ENCODE data around the gene BIRC6. TPM values are rescaled to one million over a fixed set of nuclear protein-coding genes. Genes with fewer than 3 reads are reported as not detected.
"Not testable (repeated sequence)": the region's sequence is repeated elsewhere in the genome, so short reads cannot be mapped to it uniquely, and the experiment has no call there.

The BIRC6 gene
- polyA plus RNA-seq, 4 donors = 14.6 to 55.1 (median 20.6) TPM

GRCh38 chr2:32364290-32364689, 7.5 kb downstream of the BIRC6 start:
- WGBS, 3 donors = 80 to 86% (median 83%) methylated on average over 9 of the region's 9 CpGs
- Histone ChIP-seq H3K27ac (ENCODE audit: low read depth in 1 of 3, low read length in 2 of 3) (peak overlapping the region in 1 of 3 donors; percentile 10), H3K36me3 (ENCODE audit: control insufficient read depth in 3 of 3, insufficient read depth in 2 of 3, low read depth in 1 of 3, low read length in 3 of 3) (peaks cover 0 to 10% (median 2%) of the 10 kb centered on the region in 3 donors), H3K4me1 (ENCODE audit: control insufficient read depth in 3 of 3, insufficient read depth in 2 of 3, low read depth in 1 of 3, low read length in 2 of 3) (peaks cover 4 to 12% (median 8%) of the 10 kb centered on the region in 3 donors)
- not testable (repeated sequence) for H3K9me3 ChIP-seq (ENCODE audit: control insufficient read depth in 2 of 2, insufficient read depth in 1 of 2, low read depth in 1 of 2, low read length in 1 of 2); DNase-seq; H3K4me3 ChIP-seq (ENCODE audit: low read depth in 1 of 3, low read length in 3 of 3); FAIRE-seq; H3K27me3 ChIP-seq (ENCODE audit: control insufficient read depth in 3 of 3, insufficient read depth in 3 of 3, low read length in 3 of 3)

DNA sequence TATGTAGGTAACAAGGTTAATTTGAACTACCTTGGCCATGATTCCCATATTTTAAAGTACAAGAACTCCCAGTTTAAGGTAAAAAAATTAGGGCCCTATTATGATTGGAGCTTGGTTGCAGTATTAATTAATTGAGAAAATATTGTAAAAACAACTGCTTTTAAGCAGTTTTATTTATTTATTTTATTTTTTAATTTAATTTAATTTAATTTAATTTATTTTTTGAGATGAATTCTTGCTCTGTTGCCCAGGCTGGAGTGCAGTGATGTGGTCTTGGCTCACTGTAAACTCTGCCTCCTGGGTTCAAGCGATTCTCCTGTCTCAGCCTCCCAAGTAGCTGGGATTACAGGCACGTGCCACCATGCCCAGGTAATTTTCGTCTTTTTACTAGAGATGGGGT, 8.9 kb downstream of the BIRC6 start:
- not testable (repeated sequence) for H3K27me3 ChIP-seq (ENCODE audit: control insufficient read depth in 3 of 3, insufficient read depth in 3 of 3, low read length in 3 of 3); H3K4me1 ChIP-seq (ENCODE audit: control insufficient read depth in 3 of 3, insufficient read depth in 2 of 3, low read depth in 1 of 3, low read length in 2 of 3); H3K9me3 ChIP-seq (ENCODE audit: control insufficient read depth in 2 of 2, insufficient read depth in 1 of 2, low read depth in 1 of 2, low read length in 1 of 2); H3K27ac ChIP-seq (ENCODE audit: low read depth in 1 of 3, low read length in 2 of 3); FAIRE-seq; DNase-seq; H3K4me3 ChIP-seq (ENCODE audit: low read depth in 1 of 3, low read length in 3 of 3)
- WGBS, 3 donors = 85 to 96% (median 94%) methylated on average over 3 of the region's 3 CpGs
- peaks cover 0 to 10% (median 2%) of the 10 kb centered on the region in 3 donors for H3K36me3 ChIP-seq (ENCODE audit: control insufficient read depth in 3 of 3, insufficient read depth in 2 of 3, low read depth in 1 of 3, low read length in 3 of 3)

- Histone ChIP-seq H3K27ac (ENCODE audit: low read depth in 1 of 3, low read length in 2 of 3) (no peak overlapping the region), H3K9me3 (ENCODE audit: control insufficient read depth in 2 of 2, insufficient read depth in 1 of 2, low read depth in 1 of 2, low read length in 1 of 2) (no peaks in the 10 kb centered on the region), H3K4me1 (ENCODE audit: control insufficient read depth in 3 of 3, insufficient read depth in 2 of 3, low read depth in 1 of 3, low read length in 2 of 3) (peaks cover 2 to 5% (median 3%) of the 10 kb centered on the region in 3 donors), H3K36me3 (ENCODE audit: control insufficient read depth in 3 of 3, insufficient read depth in 2 of 3, low read depth in 1 of 3, low read length in 3 of 3) (peaks cover 0 to 10% (median 2%) of the 10 kb centered on the region in 3 donors), H3K4me3 (ENCODE audit: low read depth in 1 of 3, low read length in 3 of 3) (no peak overlapping the region), H3K27me3 (ENCODE audit: control insufficient read depth in 3 of 3, insufficient read depth in 3 of 3, low read length in 3 of 3) (no peaks in the 10 kb centered on the region)
- 96 to 100% (median 98%) methylated on average over 2 of the region's 2 CpGs for WGBS, 3 donors
- DNase-seq (no peak), FAIRE-seq (no peak)
Measured at GRCh38 chr2:32366595-32366994, 9.8 kb downstream of the BIRC6 start.

DNA sequence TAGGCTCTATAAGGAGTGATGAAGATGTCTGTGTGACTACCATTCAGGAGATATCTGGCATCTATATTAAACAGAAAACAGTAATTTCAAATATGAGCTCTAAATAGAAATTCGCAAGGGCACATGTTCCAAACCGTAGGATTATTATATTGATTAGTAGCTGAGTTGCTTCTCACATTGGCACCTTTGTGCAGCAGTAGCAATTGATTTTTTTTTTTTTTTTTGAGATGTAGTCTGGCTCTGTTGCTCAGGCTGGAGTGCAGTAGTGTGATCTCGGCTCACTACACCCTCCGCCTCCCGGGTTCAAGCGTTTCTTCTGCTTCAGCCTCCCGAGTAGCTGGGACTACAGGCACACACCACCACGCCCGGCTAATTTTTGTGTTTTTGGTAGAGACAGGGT, 12.4 kb downstream of the BIRC6 start:
- H3K4me1 ChIP-seq (ENCODE audit: control insufficient read depth in 3 of 3, insufficient read depth in 2 of 3, low read depth in 1 of 3, low read length in 2 of 3) = peaks cover under 1 to 5% (median 2%) of the 10 kb centered on the region in 3 donors
- no peak overlapping the region for H3K27ac ChIP-seq (ENCODE audit: low read depth in 1 of 3, low read length in 2 of 3)
- H3K9me3 ChIP-seq (ENCODE audit: control insufficient read depth in 2 of 2, insufficient read depth in 1 of 2, low read depth in 1 of 2, low read length in 1 of 2) = no peaks in the 10 kb centered on the region
- no peaks in the 10 kb centered on the region for H3K27me3 ChIP-seq (ENCODE audit: control insufficient read depth in 3 of 3, insufficient read depth in 3 of 3, low read length in 3 of 3)
- DNase-seq (no peak), FAIRE-seq (no peak)
- H3K36me3 ChIP-seq (ENCODE audit: control insufficient read depth in 3 of 3, insufficient read depth in 2 of 3, low read depth in 1 of 3, low read length in 3 of 3) = peaks cover 0 to 17% (median 2%) of the 10 kb centered on the region in 3 donors
- WGBS, 3 donors = 86 to 94% (median 87%) methylated on average over 9 of the region's 9 CpGs
- no peak overlapping the region for H3K4me3 ChIP-seq (ENCODE audit: low read depth in 1 of 3, low read length in 3 of 3)

- WGBS, 3 donors = 96% methylated on average over 5 of the region's 5 CpGs
- peaks cover 0 to 17% (median 2%) of the 10 kb centered on the region in 3 donors for H3K36me3 ChIP-seq (ENCODE audit: control insufficient read depth in 3 of 3, insufficient read depth in 2 of 3, low read depth in 1 of 3, low read length in 3 of 3)
- not testable (repeated sequence) for H3K27ac ChIP-seq (ENCODE audit: low read depth in 1 of 3, low read length in 2 of 3); H3K4me3 ChIP-seq (ENCODE audit: low read depth in 1 of 3, low read length in 3 of 3); DNase-seq; FAIRE-seq; H3K4me1 ChIP-seq (ENCODE audit: control insufficient read depth in 3 of 3, insufficient read depth in 2 of 3, low read depth in 1 of 3, low read length in 2 of 3); H3K27me3 ChIP-seq (ENCODE audit: control insufficient read depth in 3 of 3, insufficient read depth in 3 of 3, low read length in 3 of 3); H3K9me3 ChIP-seq (ENCODE audit: control insufficient read depth in 2 of 2, insufficient read depth in 1 of 2, low read depth in 1 of 2, low read length in 1 of 2)
Measured at GRCh38 chr2:32370942-32371341, 14.1 kb downstream of the BIRC6 start.

GRCh38 chr2:32372519-32373182, 15.8 kb downstream of the BIRC6 start:
- WGBS, 3 donors = 94 to 97% (median 94%) methylated on average over 3 of the region's 3 CpGs
- Histone ChIP-seq H3K4me3 (ENCODE audit: low read depth in 1 of 3, low read length in 3 of 3) (no peak overlapping the region), H3K4me1 (ENCODE audit: control insufficient read depth in 3 of 3, insufficient read depth in 2 of 3, low read depth in 1 of 3, low read length in 2 of 3) (no peaks in the 10 kb centered on the region), H3K9me3 (ENCODE audit: control insufficient read depth in 2 of 2, insufficient read depth in 1 of 2, low read depth in 1 of 2, low read length in 1 of 2) (no peaks in the 10 kb centered on the region), H3K27me3 (ENCODE audit: control insufficient read depth in 3 of 3, insufficient read depth in 3 of 3, low read length in 3 of 3) (no peaks in the 10 kb centered on the region), H3K36me3 (ENCODE audit: control insufficient read depth in 3 of 3, insufficient read depth in 2 of 3, low read depth in 1 of 3, low read length in 3 of 3) (peaks cover 0 to 13% (median 2%) of the 10 kb centered on the region in 3 donors), H3K27ac (ENCODE audit: low read depth in 1 of 3, low read length in 2 of 3) (no peak overlapping the region)
- DNase-seq = no peak
- no peak for FAIRE-seq

DNA sequence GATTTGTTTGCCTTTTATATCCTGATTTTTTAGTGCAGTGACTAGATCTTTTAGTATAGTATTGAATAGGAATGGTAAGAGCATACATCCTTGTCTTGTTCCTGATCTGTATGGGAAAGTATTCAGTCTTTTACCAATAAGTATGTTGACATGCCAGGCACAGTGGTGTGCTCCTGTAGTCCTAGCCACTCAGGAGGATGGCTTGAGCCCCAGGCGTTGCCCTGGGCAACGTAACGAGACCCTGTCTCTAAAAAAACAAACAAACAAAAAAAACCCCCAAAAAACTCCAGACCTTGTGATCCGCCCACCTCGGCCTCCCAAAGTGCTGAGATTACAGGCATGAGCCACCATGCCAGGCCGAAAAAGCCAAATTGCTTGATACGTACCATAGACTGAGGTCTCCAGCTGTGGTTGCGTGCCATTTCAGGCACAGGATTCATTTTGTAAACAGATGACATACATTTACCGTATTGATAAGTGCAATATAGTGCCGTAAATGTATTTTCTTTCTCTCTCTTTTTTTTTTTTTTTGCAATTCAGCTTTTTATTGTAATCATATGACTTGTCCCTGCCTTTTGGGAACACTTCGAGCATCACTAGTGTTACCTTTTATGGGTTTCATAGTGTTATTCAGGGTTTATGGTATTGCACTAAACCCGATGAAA, 18.5 kb downstream of the BIRC6 start:
- H3K4me1 ChIP-seq (ENCODE audit: control insufficient read depth in 3 of 3, insufficient read depth in 2 of 3, low read depth in 1 of 3, low read length in 2 of 3) = no peaks in the 10 kb centered on the region
- WGBS, 3 donors = 87 to 93% (median 88%) methylated on average over 12 of the region's 12 CpGs
- no peaks in the 10 kb centered on the region for H3K27me3 ChIP-seq (ENCODE audit: control insufficient read depth in 3 of 3, insufficient read depth in 3 of 3, low read length in 3 of 3)
- FAIRE-seq (no peak), DNase-seq (no peak)
- no peak overlapping the region for H3K27ac ChIP-seq (ENCODE audit: low read depth in 1 of 3, low read length in 2 of 3)
- H3K4me3 ChIP-seq (ENCODE audit: low read depth in 1 of 3, low read length in 3 of 3) = no peak overlapping the region
- H3K36me3 ChIP-seq (ENCODE audit: control insufficient read depth in 3 of 3, insufficient read depth in 2 of 3, low read depth in 1 of 3, low read length in 3 of 3) = peaks cover 0 to 13% (median 2%) of the 10 kb centered on the region in 3 donors
- H3K9me3 ChIP-seq (ENCODE audit: control insufficient read depth in 2 of 2, insufficient read depth in 1 of 2, low read depth in 1 of 2, low read length in 1 of 2) = no peaks in the 10 kb centered on the region

GRCh38 chr2:32376756-32377155, 19.9 kb downstream of the BIRC6 start:
- Histone ChIP-seq H3K9me3 (ENCODE audit: control insufficient read depth in 2 of 2, insufficient read depth in 1 of 2, low read depth in 1 of 2, low read length in 1 of 2) (no peaks in the 10 kb centered on the region), H3K4me1 (ENCODE audit: control insufficient read depth in 3 of 3, insufficient read depth in 2 of 3, low read depth in 1 of 3, low read length in 2 of 3) (no peaks in the 10 kb centered on the region), H3K4me3 (ENCODE audit: low read depth in 1 of 3, low read length in 3 of 3) (no peak overlapping the region), H3K27me3 (ENCODE audit: control insufficient read depth in 3 of 3, insufficient read depth in 3 of 3, low read length in 3 of 3) (no peaks in the 10 kb centered on the region), H3K36me3 (ENCODE audit: control insufficient read depth in 3 of 3, insufficient read depth in 2 of 3, low read depth in 1 of 3, low read length in 3 of 3) (peaks cover 0 to 14% (median 2%) of the 10 kb centered on the region in 3 donors), H3K27ac (ENCODE audit: low read depth in 1 of 3, low read length in 2 of 3) (no peak overlapping the region)
- FAIRE-seq = no peak
- no peak for DNase-seq

All from small intestine (tissue), 7 donors.